ENCODE data around the gene OAF. TPM values are rescaled to one million over a fixed set of nuclear protein-coding genes. Genes with fewer than 3 reads are reported as not detected.

OAF gene
- total RNA-seq, 2 experiments from 2014 or later, result 3.1 to 3.2 TPM

DNA sequence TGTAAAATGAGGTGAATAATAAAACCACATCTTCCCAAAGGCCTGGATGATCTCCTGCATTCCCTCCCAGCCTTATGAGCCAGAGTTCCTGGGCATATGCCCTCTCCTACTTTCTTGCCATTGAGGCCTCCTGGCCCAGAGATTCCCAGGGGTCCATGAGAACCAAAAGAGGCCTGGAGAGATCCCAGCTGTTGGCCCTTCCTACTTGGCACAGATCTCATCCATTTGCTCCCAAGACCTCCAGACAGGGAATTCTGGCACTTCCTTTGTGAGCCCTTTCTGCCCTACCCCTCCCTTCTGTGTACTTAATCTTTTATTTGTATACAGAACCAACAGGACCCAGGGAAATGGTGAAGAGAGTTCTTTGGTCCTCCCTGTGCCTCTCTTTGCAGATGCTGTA, 50.5 kb downstream of the OAF start:
- H3K27me3 Mint-ChIP-seq, result peaks cover 75% of the 10 kb centered on the region
- H3K9me3 ChIP-seq (ENCODE audit: control insufficient read depth in 1 of 2, insufficient read depth in 1 of 2, low read length in 2 of 2), result no peaks in the 10 kb centered on the region
- ChIA-PET CTCF (no interaction called here), POLR2A (no interaction called here)
- TF ChIP-seq, protein P1, sequence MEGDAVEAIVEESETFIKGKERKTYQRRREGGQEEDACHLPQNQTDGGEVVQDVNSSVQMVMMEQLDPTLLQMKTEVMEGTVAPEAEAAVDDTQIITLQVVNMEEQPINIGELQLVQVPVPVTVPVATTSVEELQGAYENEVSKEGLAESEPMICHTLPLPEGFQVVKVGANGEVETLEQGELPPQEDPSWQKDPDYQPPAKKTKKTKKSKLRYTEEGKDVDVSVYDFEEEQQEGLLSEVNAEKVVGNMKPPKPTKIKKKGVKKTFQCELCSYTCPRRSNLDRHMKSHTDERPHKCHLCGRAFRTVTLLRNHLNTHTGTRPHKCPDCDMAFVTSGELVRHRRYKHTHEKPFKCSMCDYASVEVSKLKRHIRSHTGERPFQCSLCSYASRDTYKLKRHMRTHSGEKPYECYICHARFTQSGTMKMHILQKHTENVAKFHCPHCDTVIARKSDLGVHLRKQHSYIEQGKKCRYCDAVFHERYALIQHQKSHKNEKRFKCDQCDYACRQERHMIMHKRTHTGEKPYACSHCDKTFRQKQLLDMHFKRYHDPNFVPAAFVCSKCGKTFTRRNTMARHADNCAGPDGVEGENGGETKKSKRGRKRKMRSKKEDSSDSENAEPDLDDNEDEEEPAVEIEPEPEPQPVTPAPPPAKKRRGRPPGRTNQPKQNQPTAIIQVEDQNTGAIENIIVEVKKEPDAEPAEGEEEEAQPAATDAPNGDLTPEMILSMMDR (IDR thresholded peaks at IDR 0.05), result no peak
- no peaks in the 10 kb centered on the region for H3K9me3 Mint-ChIP-seq
- no peaks in the 10 kb centered on the region for H3K36me3 Mint-ChIP-seq (ENCODE audit: low read depth)
- no peak overlapping the region for H3K27ac Mint-ChIP-seq
- peaks cover 14 to 24% of the 10 kb centered on the region in 2 experiments for H3K27me3 ChIP-seq (ENCODE audit: control insufficient read depth in 1 of 2, insufficient read depth in 2 of 2, low read length in 2 of 2)
- ATAC-seq (ENCODE audit: poor library complexity), result no peak
- H3K4me3 ChIP-seq (ENCODE audit: low read length), result no peak overlapping the region
- no peak overlapping the region for H3K27ac ChIP-seq (ENCODE audit: low read depth in 1 of 2, low read length in 2 of 2)
- H3K4me3 Mint-ChIP-seq, result no peak overlapping the region
- no peak for DNase-seq
- H3K36me3 ChIP-seq (ENCODE audit: insufficient read depth, low read length), result no peaks in the 10 kb centered on the region
- H3K4me1 Mint-ChIP-seq (ENCODE audit: low read depth), result no peaks in the 10 kb centered on the region
- intact Hi-C loops (cut with DNase I, micrococcal nuclease), result no loop called here
- H3K4me1 ChIP-seq (ENCODE audit: insufficient read depth, low read length), result no peaks in the 10 kb centered on the region

DNA sequence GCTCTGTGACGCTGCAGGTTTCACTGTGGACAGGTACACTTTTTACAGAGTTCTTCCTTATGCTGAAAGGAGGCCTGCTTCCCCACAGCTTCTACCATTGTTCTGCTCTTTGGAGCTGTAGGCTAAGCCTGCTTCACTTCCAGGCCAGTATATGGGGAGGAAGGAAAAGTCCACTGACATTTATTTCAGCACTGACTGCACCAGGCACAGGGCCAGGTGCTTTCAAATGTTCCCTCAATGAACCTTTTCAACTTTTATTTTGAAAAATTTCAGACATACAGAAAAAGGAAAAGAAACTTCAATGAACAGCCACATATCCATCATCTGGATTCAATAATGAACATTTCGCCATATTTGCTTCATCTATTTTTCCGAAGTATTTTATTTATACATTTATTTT, 51.1 kb downstream of the OAF start:
- Histone ChIP-seq H3K27me3 (ENCODE audit: control insufficient read depth in 1 of 2, insufficient read depth in 2 of 2, low read length in 2 of 2) (peaks cover 14 to 23% of the 10 kb centered on the region in 2 experiments), H3K36me3 (ENCODE audit: insufficient read depth, low read length) (no peaks in the 10 kb centered on the region), H3K9me3 (ENCODE audit: control insufficient read depth in 1 of 2, insufficient read depth in 1 of 2, low read length in 2 of 2) (no peaks in the 10 kb centered on the region), H3K27ac (ENCODE audit: low read depth in 1 of 2, low read length in 2 of 2) (no peak overlapping the region), H3K4me1 (ENCODE audit: insufficient read depth, low read length) (no peaks in the 10 kb centered on the region), H3K4me3 (ENCODE audit: low read length) (no peak overlapping the region)
- intact Hi-C loops (cut with DNase I, micrococcal nuclease), result no loop called here
- peaks cover 75% of the 10 kb centered on the region for H3K27me3 Mint-ChIP-seq
- no peaks in the 10 kb centered on the region for H3K36me3 Mint-ChIP-seq (ENCODE audit: low read depth)
- no peak for ATAC-seq (ENCODE audit: poor library complexity)
- no peak overlapping the region for H3K4me3 Mint-ChIP-seq
- DNase-seq, result no peak
- H3K9me3 Mint-ChIP-seq, result no peaks in the 10 kb centered on the region
- no peaks in the 10 kb centered on the region for H3K4me1 Mint-ChIP-seq (ENCODE audit: low read depth)
- ChIA-PET POLR2A (no interaction called here), CTCF (no interaction called here)
- TF ChIP-seq, protein P1 (IDR thresholded peaks at IDR 0.05), result no peak
- no peak overlapping the region for H3K27ac Mint-ChIP-seq

DNA sequence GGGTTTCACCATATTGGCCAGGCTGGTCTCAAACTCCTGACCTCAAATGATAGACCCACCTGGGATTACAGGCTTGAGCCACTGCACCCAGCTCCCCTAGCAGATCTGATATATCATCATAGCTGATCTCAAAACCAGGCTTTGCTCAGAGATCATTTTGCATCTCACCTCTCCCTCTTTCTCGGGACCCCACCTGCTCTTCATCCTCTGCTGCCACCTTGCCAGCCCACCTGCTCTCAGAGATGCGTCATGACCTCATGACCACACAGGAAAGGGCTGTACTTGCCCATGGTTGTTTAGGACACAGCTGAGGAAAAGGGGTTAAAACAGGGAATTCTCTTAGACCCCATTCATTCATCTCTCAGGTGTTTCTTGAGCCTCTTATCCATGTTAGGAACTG, 56.5 kb downstream of the OAF start:
- intact Hi-C loops (cut with DNase I, micrococcal nuclease), result no loop called here
- H3K4me1 ChIP-seq (ENCODE audit: insufficient read depth, low read length), result no peaks in the 10 kb centered on the region
- Mint-ChIP-seq H3K27ac (no peak overlapping the region), H3K4me1 (ENCODE audit: low read depth) (no peaks in the 10 kb centered on the region), H3K27me3 (peaks cover 56% of the 10 kb centered on the region), H3K4me3 (no peak overlapping the region), H3K36me3 (ENCODE audit: low read depth) (no peaks in the 10 kb centered on the region), H3K9me3 (no peaks in the 10 kb centered on the region)
- no peak overlapping the region for H3K27ac ChIP-seq (ENCODE audit: low read depth in 1 of 2, low read length in 2 of 2)
- H3K4me3 ChIP-seq (ENCODE audit: low read length), result no peak overlapping the region
- no peaks in the 10 kb centered on the region for H3K9me3 ChIP-seq (ENCODE audit: control insufficient read depth in 1 of 2, insufficient read depth in 1 of 2, low read length in 2 of 2)
- H3K36me3 ChIP-seq (ENCODE audit: insufficient read depth, low read length), result no peaks in the 10 kb centered on the region
- POLR2A ChIA-PET, result no interaction called here
- ATAC-seq (ENCODE audit: poor library complexity) (no peak), DNase-seq (no peak)
- TF ChIP-seq, protein P1 (IDR thresholded peaks at IDR 0.05), result no peak
- H3K27me3 ChIP-seq (ENCODE audit: control insufficient read depth in 1 of 2, insufficient read depth in 2 of 2, low read length in 2 of 2), result peaks cover 11 to 25% of the 10 kb centered on the region in 2 experiments
- CTCF ChIA-PET, result no interaction called here
